ENCODE data around the gene RWDD1. TPM values are rescaled to one million over a fixed set of nuclear protein-coding genes. Genes with fewer than 3 reads are reported as not detected.
A peak's percentile ranks its signal among the peaks of the same experiment; 100 is the strongest.

The RWDD1 gene
- total and polyA plus RNA-seq, 2 of the 13 experiments (the other 11 are each of a cell fraction or from before 2014, with no cell fraction given) = 27.4 to 67.1 TPM

- Histone ChIP-seq H4K20me1 (ENCODE audit: insufficient read depth, low read length) (no peaks in the 10 kb centered on the region), H3K4me3 (replicated peaks in 1 of 3; ENCODE audit: insufficient read depth in 1 of 3, low read depth in 2 of 3, low read length in 3 of 3) (no peak overlapping the region), H3K27me3 (ENCODE audit: control insufficient read depth in 1 of 2, insufficient read depth in 2 of 2, low read length in 2 of 2) (peaks cover 0 to 5% of the 10 kb centered on the region in 2 experiments; a peak in 3 of 5 replicates), H3K36me3 (replicated peaks in 1 of 2; ENCODE audit: control insufficient read depth in 1 of 2, insufficient read depth in 2 of 2, low read length in 2 of 2) (no peaks in the 10 kb centered on the region), H3K4me2 (ENCODE audit: low read depth, low read length) (no peak overlapping the region), H3K9ac (ENCODE audit: insufficient read depth, low read depth, low read length) (no peak overlapping the region), H3K9me3 (ENCODE audit: low read length) (no peaks in the 10 kb centered on the region), H3K79me2 (ENCODE audit: insufficient read depth, low read length) (no peaks in the 10 kb centered on the region), H2AFZ (ENCODE audit: low read length) (no peak overlapping the region), H3K4me1 (ENCODE audit: insufficient read depth, low read length) (peaks cover 14% of the 10 kb centered on the region), H3K27ac (ENCODE audit: extremely low read length, insufficient read depth, low read length) (no peak overlapping the region)
- ChIA-PET CTCF (ENCODE audit: low intra/inter-chr PET ratio, low total read pairs) (no interaction called here), POLR2A (no interaction called here)
- TF ChIP-seq HMG20B (CRISPR knock-in tag; conservative IDR thresholded peaks at IDR 0.05) (no peak), RFXAP (CRISPR knock-in tag; IDR thresholded peaks at IDR 0.05; ENCODE audit: borderline replicate concordance) (no peak), ZNF800 (CRISPR knock-in tag; IDR thresholded peaks at IDR 0.05) (no peak), ZNF607 (CRISPR knock-in tag; IDR thresholded peaks at IDR 0.05; ENCODE audit: borderline replicate concordance) (no peak), STAG1 (CRISPR knock-in tag; IDR thresholded peaks at IDR 0.05) (no peak), ZNF503 (CRISPR knock-in tag; IDR thresholded peaks at IDR 0.05) (no peak)
- intact Hi-C loops (cut with micrococcal nuclease; ENCODE audit: unreplicated experiment) (no loop called here), in situ Hi-C loops (cut with HindIII; ENCODE audit: extremely low pct_ligation_motif_present, low pct_unique_long_range_greater_than_20kb) (no loop called here)
- FAIRE-seq = no peak
- DNase-seq (ENCODE audit: low spot score) = peak; percentile 22
- ATAC-seq = no peak
- no TSS peak for BruUV-seq (replicated peaks)
- 11% methylated on average over 5 of the region's 5 CpGs for WGBS (ENCODE audit: low lambda C conversion rate)
These were observed 13.4 kb upstream of the RWDD1 start for GRCh38 chr6:116557893-116558292.

Data from HepG2 (cell line).